Sigmoid colon (tissue), 4 donors: ENCODE measurements around the gene MORC2.

Experiments
- CTCF ChIP-seq, 4 experiments: fragments of 450-650 bp in 3 of 4; fragments of 200-600 bp in 1 of 4; IDR thresholded peaks; one replicate each; pipeline ENCODE4 v1.5.1; 2016 to 2019; ENCODE audit warnings: antibody characterized with exemption in 4 of 4, mild to moderate bottlenecking in 3 of 4, moderate library complexity in 2 of 4
- EP300 ChIP-seq, 4 donors: sonication (generic); formaldehyde crosslinking; IDR thresholded peaks; one replicate each; pipeline ENCODE4 v1.6.1; 2017; ENCODE audit warnings: antibody characterized with exemption in 4 of 4
- POLR2A ChIP-seq, 2 donors: fragments of 450-650 bp; IDR thresholded peaks; one replicate each; pipeline ENCODE4 v1.6.1; 2016; ENCODE audit warnings: antibody characterized with exemption in 2 of 2, mild to moderate bottlenecking in 2 of 2, moderate library complexity in 2 of 2

DNA sequence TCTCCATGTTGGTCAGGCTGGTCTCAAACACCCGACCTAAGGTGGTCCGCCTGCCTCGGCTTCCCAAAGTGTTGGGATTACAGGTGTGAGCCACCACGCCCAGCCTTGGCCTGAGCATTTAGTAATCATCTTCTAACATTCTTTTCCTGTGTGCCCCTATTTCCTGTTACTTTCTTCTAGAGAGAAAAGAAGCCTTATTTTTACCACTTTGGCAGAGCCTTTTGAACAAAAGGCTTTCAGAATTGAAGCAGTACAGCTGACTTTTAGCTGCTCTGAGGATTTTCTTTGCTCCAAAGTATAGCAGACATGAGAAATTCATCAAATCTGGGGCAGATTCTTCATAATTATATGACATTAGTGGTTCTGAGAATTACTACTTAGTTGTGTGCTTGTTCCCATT lies 13.4 kb downstream of the MORC2 start:
- TF ChIP-seq EP300 (IDR thresholded peaks at IDR 0.05) (no peak), CTCF (IDR thresholded peaks at IDR 0.05) (no peak), POLR2A (IDR thresholded peaks at IDR 0.05) (no peak)
